ENCODE data around the gene ULBP1.
"Not testable (repeated sequence)": the region's sequence is repeated elsewhere in the genome, so short reads cannot be mapped to it uniquely, and the experiment has no call there.

The ULBP1 gene

DNA sequence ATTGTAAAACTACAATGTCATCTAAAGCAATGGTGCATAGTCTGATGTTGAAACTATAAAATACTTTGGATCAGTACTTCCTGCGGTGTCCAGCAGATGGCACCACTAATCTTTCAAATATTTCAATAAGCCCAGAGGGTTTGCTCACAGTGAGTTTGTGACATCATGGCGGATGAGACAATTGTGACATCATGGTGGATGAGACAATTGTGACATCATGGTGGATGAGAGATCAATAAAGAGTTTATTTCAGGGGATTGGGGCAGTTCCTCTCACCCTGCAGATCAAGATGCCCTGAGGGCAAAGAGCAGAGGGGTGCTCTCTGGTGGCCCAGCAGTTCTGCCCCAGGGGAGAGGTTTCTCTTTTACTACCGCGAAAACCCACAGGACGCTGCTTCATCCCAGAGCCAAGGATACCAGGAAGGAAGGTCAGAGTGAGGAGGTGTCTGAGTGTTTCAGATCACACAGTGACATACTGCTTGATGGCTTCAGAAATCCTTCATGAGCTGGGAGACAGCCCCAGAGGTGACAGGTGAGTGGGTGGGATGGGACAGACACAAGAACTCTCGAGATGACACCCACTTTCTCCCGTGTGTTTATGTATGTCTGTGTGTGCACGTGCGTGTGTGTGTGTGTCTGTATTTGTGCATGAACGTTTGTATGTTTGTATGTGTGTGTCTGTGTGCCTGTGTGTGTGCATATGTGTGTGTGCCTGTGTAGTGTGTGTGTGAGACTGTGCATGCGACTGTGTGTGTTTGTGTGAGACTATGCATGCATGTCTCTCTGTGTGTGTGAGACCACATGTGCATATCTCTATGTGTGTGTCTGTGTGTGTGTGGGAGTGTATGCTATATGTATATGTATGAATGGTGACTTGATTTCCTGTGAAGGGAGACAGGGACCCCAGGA is 29.2 kb upstream of the ULBP1 start:
- DNase-seq, result peak; percentile 65

DNA sequence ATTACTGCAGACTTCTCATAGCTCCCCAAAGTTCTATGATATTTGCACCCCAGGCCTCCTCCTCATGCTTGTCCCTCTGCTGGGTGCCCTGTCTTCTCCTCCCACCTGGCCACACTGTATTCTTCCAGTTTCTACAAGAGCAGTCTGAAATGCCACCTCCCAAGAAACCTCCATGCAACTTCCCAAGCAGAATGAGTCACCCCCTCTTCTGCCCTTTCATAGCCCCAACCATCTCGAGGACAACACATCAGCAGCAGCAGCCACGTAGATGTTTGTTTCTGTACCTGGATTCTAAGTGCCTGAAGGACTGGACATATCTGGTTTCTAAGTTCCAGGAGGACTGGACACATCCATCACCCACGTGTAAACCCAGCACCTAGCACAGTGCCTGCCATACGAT is 28.5 kb upstream of the ULBP1 start:
- DNase-seq, result no peak

GRCh38 chr6:149935668-149936067 is 28.1 kb upstream of the ULBP1 start:
- no peak for DNase-seq

GRCh38 chr6:149936743-149937142 is 27.0 kb upstream of the ULBP1 start:
- no peak for DNase-seq

GRCh38 chr6:149938013-149938570 is 25.7 kb upstream of the ULBP1 start:
- DNase-seq, result not testable (repeated sequence)

DNA sequence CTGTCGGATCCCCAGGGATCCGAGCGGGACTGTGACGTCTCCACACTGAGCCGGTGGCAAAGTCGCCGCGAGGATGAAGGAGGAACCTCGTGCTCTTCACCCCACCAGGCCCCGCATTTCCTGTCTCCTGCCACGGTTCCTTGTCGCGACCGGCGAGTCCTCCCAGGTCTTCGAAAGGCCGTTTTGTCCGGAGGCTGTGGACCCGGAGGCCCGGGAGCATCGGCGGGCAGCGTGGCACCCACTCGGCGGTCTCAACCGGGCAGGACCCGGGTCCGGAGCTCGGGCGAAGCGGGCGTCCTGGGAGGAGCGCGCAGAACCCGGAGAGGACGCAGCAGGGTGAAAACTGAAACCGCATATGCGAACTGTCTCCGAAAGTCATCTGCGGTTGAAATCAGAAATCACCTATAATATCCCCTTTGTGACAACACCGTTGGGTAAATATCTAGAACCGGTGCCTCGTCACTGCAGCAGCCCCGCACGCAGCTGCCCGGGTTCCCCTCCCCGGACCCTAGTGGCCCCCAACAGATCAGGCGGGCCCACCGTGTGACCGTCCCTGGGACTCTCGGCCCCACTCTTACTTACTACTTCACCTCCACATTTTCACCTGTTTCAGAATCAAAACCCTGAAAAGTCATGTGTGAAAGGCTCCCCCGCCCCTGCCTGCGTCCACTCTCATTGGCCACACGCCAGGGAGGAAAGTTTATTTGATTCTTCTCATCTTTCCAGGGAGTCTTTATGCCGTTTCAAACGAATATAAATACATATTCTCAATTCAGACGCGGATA is 25.0 kb upstream of the ULBP1 start:
- no peak for DNase-seq

DNA sequence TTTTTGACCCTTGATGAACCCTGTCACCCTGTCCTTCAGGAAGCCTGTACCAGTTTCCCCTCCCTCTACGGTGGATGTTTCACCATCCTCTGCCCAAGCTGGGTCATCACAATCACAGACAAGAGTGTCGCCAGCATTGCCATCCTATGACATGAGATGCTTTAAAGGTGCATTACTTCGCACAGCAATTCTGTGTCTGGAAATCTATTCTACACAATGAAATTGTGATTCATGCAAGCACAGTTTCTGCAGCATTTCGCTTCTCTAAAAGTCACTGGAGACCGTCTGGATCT is 24.4 kb upstream of the ULBP1 start:
- no peak for DNase-seq

- no peak for DNase-seq
These were observed 23.7 kb upstream of the ULBP1 start for GRCh38 chr6:149939909-149940671.

DNA sequence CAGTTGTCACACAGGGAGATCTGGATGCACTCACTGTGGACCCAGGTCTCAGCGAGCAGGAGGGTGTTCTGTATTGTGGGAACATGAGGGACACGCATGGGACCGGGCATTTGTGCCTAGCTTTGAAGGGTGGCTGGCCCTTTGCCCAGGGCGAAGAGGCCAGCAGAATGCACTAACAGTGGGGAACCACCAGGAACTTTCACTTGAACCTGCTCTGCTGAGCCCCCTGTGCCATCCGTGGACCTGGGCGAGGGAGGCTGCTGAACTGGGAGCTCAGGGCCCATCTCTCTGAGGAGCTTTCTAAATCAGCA is 23.1 kb upstream of the ULBP1 start:
- DNase-seq, result no peak

- DNase-seq, result peak; percentile 89
These were observed 21.9 kb upstream of the ULBP1 start, which contains the start of gene ULBP2 for GRCh38 chr6:149941583-149942460. ULBP2 (plus strand) TSS chr6:149942014; CDS start chr6:149942073, 59 bp downstream.

DNA sequence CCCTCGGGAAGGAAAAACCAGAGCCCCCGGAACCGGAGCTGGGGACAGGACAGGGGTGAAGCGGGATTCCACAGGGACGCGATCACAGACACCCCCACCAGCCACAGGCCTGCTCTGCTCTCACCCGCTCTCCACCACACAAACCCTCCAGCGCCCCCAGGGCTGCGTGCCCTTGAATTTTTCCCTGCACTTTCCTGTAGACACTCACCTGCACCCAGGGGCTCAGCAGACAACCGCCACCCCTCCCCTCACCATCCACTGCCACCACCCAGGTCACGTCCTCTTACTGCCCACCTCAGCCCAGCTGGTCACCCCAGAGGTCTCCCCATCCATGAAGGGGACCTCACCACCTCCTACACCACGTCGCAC is 21.3 kb upstream of the ULBP1 start:
- DNase-seq, result no peak

DNA sequence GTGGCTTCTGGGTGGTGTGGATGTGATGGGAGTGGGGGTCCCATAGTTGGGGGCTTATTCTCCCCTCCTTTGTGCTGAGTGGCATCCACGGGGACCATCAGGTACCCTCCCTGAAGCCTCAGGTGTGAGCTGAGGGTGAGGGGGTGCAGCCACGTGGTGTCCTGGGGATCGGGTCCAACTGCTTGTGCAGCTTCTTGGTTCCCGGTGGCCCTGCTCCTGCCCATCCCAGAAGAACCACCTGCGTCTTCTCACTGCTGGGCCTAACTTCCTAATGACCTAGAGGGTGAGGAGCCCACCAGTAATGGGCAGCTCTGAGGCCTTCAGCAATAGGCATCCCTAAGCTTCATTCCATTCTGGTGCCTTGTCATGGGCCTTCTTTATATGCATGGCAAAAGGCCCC is 20.4 kb upstream of the ULBP1 start:
- not testable (repeated sequence) for DNase-seq

- DNase-seq, result not testable (repeated sequence)
These were observed 18.5 kb upstream of the ULBP1 start for GRCh38 chr6:149945276-149945675.

GRCh38 chr6:149946631-149947030 is 17.1 kb upstream of the ULBP1 start:
- not testable (repeated sequence) for DNase-seq

GRCh38 chr6:149947533-149947932 is 16.2 kb upstream of the ULBP1 start:
- not testable (repeated sequence) for DNase-seq

- no peak for DNase-seq
These were observed 15.7 kb upstream of the ULBP1 start for GRCh38 chr6:149948011-149948410.

GRCh38 chr6:149948616-149949015 is 15.1 kb upstream of the ULBP1 start:
- DNase-seq, result no peak

DNA sequence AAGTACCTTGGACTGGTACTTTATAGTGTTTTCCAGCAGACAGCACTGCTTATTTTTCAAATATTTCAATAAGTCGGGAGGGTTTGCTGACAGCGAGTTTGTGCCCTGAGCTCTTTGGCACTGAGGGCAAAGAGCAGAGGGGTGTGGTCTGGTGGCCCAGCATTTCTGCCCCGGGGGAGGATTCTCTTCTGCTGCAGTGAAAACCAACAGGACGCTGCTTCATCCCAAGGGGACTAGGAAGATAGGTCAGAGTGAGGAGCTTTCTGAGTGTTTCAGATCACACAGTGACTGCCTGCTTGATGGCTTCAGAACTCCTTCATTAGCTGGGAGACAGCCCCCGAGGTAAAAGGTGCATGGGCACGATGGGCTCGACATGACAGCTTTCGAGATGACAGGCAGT is 13.3 kb upstream of the ULBP1 start:
- no peak for DNase-seq

DNA sequence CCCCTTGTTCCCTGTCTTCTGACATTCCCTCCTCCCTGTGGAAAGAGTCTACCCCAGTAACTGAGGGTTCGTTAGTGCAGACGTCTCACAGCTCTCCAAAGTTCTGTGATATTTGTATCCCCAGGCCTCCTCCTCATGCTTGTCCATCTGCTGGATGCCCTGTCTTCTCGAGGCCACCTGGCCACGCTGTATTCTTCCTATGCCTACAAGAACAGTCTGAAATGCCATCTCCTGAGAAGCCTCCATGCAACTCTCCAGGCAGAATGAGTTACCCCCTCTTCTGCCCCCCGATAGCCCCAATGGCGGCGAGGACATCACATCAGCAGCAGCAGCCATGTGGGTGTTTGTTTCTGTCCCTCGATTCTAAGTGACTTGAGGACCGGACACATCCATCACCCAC is 12.6 kb upstream of the ULBP1 start:
- DNase-seq, result no peak

DNA sequence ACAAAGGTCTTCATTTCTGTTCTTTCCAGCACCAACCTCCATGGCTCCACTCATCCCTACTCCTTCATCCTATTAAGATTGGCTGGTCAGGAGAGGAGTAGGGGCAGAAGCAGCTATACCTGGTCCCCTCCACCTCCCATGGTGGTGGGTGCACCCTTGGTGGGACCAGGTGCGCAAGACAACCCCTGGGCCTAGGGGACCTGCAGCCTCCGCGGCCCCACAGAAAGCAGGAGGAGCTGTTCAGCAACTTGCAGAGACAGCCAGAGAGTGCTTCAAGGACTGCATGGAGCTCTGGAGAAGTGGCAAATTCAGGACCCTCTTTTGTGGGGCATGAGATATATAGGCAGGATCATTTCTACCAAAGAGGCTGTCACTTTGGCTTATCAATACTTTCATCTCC is 12.1 kb upstream of the ULBP1 start:
- no peak for DNase-seq

- not testable (repeated sequence) for DNase-seq
These were observed 10.4 kb upstream of the ULBP1 start for GRCh38 chr6:149953390-149953789.

- DNase-seq, result not testable (repeated sequence)
These were observed 9.8 kb upstream of the ULBP1 start for GRCh38 chr6:149953934-149954327.

Data from MV-4-11 (cell line).